Activated CD4-positive, alpha-beta T cell treated with anti-CD3 and anti-CD28 coated beads, Interleukin-2, amount 50 U/mL, for 4 hours (primary cell): ENCODE results near the gene BAIAP2.

ENCODE experiments used
- DNase-seq, 2 experiments: peaks; one replicate each; pipeline ENCODE4 v3.0.0-alpha.2; 2020

Gene BAIAP2

GRCh38 chr17:81039854-81040758 is 5.2 kb downstream of the BAIAP2 start:
- DNase-seq: no peak

- DNase-seq: no peak
Observed at GRCh38 chr17:81040791-81041337, 5.9 kb downstream of the BAIAP2 start.

GRCh38 chr17:81042606-81043005 is 7.7 kb downstream of the BAIAP2 start:
- no peak for DNase-seq

GRCh38 chr17:81043319-81043724 is 8.4 kb downstream of the BAIAP2 start:
- no peak for DNase-seq

- no peak for DNase-seq
Observed at GRCh38 chr17:81043725-81044427, 8.9 kb downstream of the BAIAP2 start.

- DNase-seq: no peak
Observed at GRCh38 chr17:81044428-81044763, 9.4 kb downstream of the BAIAP2 start.

- DNase-seq: no peak
Observed at GRCh38 chr17:81044764-81045589, 10.0 kb downstream of the BAIAP2 start.

- no peak for DNase-seq
Observed at GRCh38 chr17:81045590-81046095, 10.7 kb downstream of the BAIAP2 start.

GRCh38 chr17:81046132-81046769 is 11.3 kb downstream of the BAIAP2 start:
- DNase-seq: no peak

- no peak for DNase-seq
Observed at GRCh38 chr17:81046770-81047359, 11.9 kb downstream of the BAIAP2 start.

GRCh38 chr17:81048827-81049371 is 13.9 kb downstream of the BAIAP2 start:
- no peak for DNase-seq

GRCh38 chr17:81049372-81049911 is 14.5 kb downstream of the BAIAP2 start:
- no peak for DNase-seq

GRCh38 chr17:81049973-81050551 is 15.1 kb downstream of the BAIAP2 start:
- DNase-seq: no peak

GRCh38 chr17:81050645-81051625 is 16.0 kb downstream of the BAIAP2 start:
- DNase-seq: no peak

GRCh38 chr17:81052199-81052997 is 17.4 kb downstream of the BAIAP2 start:
- DNase-seq: no peak

GRCh38 chr17:81053041-81053970 is 18.4 kb downstream of the BAIAP2 start:
- no peak for DNase-seq

- DNase-seq: no peak
Observed at GRCh38 chr17:81054308-81054707, 19.4 kb downstream of the BAIAP2 start.
